DND-41 (cell line): Measurements from ENCODE around the gene PARP4.

Experiments used
- CTCF ChIP-seq: IDR thresholded peaks from 2 replicates; pipeline ENCODE4 v1.5.1; 2012; ENCODE audit warnings: borderline replicate concordance, low read length, moderate library complexity, mild to moderate bottlenecking; ENCODE audit not compliant: poor library complexity, severe bottlenecking; ENCODE audit errors: extremely low read depth
- EZH2 ChIP-seq: IDR thresholded peaks from 3 replicates; pipeline ENCODE4 v1.6.1; 2012; ENCODE audit warnings: borderline replicate concordance, low read depth, mild to moderate bottlenecking, moderate library complexity, low read length, inconsistent platforms; ENCODE audit not compliant: severe bottlenecking

DNA sequence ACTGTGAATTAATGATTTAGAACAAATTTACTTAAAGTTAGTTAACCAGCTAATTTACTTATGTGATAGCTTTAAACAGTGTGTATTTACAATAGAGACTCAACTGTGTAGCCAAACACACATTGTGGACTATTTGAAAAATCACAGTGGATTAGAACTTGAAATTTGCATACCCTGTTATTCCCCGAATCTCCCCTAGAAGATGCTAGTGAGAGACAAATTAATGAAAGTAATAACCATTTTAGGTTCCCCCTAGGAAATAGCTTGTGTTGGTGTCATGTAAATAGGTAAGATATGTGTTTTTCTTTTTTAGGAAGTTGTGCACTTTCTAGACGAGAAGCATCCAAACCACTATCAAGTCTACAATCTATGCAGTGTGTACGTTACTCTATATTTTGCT, 104.7 kb downstream of the PARP4 start:
- TF ChIP-seq EZH2 (no peak), CTCF (peak; percentile 28)
